NCI-H146 treated with DMSO at 0.1 percent for 48 hours (cell line): Measurements from ENCODE around the gene CP.
"Not testable (repeated sequence)": the region's sequence is repeated elsewhere in the genome, so short reads cannot be mapped to it uniquely, and the experiment has no call there.

Experiments
- DNase-seq: peaks from one replicate; lab custom pipeline; 2025; ENCODE audit not compliant: unreplicated experiment; lab: John Stamatoyannopoulos, UW

Gene CP

GRCh38 chr3:149227591-149228268, 6.1 kb upstream of the CP start:
- DNase-seq = no peak

GRCh38 chr3:149226776-149227175, 5.1 kb upstream of the CP start:
- DNase-seq = no peak

GRCh38 chr3:149224736-149225594, 3.3 kb upstream of the CP start:
- peak; percentile 34 for DNase-seq

- DNase-seq = no peak
Observed at GRCh38 chr3:149223461-149223820, 1.8 kb upstream of the CP start.

GRCh38 chr3:149219380-149220121, 2.1 kb downstream of the CP start:
- not testable (repeated sequence) for DNase-seq

- DNase-seq = no peak
Observed at GRCh38 chr3:149217347-149217746, 4.3 kb downstream of the CP start.

- DNase-seq = no peak
Observed at GRCh38 chr3:149216193-149216869, 5.3 kb downstream of the CP start.

GRCh38 chr3:149215515-149215914, 6.1 kb downstream of the CP start:
- peak; percentile 69 for DNase-seq

GRCh38 chr3:149214702-149215101, 6.9 kb downstream of the CP start:
- peak; percentile 51 for DNase-seq

- no peak for DNase-seq
Observed at GRCh38 chr3:149212386-149212785, 9.2 kb downstream of the CP start.

- DNase-seq = no peak
Observed at GRCh38 chr3:149209431-149209830, 12.2 kb downstream of the CP start.

GRCh38 chr3:149207475-149207874, 14.2 kb downstream of the CP start:
- no peak for DNase-seq

GRCh38 chr3:149204390-149204991, 17.1 kb downstream of the CP start:
- peak; percentile 66 for DNase-seq

- DNase-seq = no peak
Observed at GRCh38 chr3:149203758-149204157, 17.9 kb downstream of the CP start.

GRCh38 chr3:149199474-149199873, 22.2 kb downstream of the CP start:
- peak; percentile 59 for DNase-seq

- no peak for DNase-seq
Observed at GRCh38 chr3:149198611-149199010, 23.0 kb downstream of the CP start.

GRCh38 chr3:149197669-149198068, 24.0 kb downstream of the CP start:
- DNase-seq = no peak

- DNase-seq = not testable (repeated sequence)
Observed at GRCh38 chr3:149196805-149197592, 24.6 kb downstream of the CP start.

- no peak for DNase-seq
Observed at GRCh38 chr3:149195221-149195620, 26.4 kb downstream of the CP start.

GRCh38 chr3:149188494-149188893, 33.1 kb downstream of the CP start:
- peak; percentile 59 for DNase-seq
